Activated CD4-positive, alpha-beta memory T cell treated with anti-CD3 and anti-CD28 coated beads for 36 hours (primary cell): ENCODE results near the gene PKP4. TPM values are rescaled to one million over a fixed set of nuclear protein-coding genes. Genes with fewer than 3 reads are reported as not detected.

Source experiments
- CTCF ChIA-PET: fragments of 350-600 bp; sonication (Branson Sonifier 250); formaldehyde crosslinking; loops from one replicate; lab custom pipeline; 2021; ENCODE audit warnings: antibody characterized with exemption, inconsistent platforms; lab: Charles Lee
- POLR2A ChIA-PET: fragments of 350-600 bp; sonication (Branson Sonifier 250); formaldehyde crosslinking; loops from one replicate; lab custom pipeline; 2021; ENCODE audit warnings: antibody characterized with exemption; lab: Charles Lee
- DNase-seq: peaks from one replicate; pipeline ENCODE4 v3.0.0-alpha.2; 2020
- H3K27ac Mint-ChIP-seq: one replicate; pipeline ENCODE4 v1.8.0; 2021; ENCODE audit warnings: mixed read lengths
- H3K27me3 Mint-ChIP-seq: one replicate; pipeline ENCODE4 v1.8.0; 2021; ENCODE audit warnings: mixed read lengths
- H3K36me3 Mint-ChIP-seq: one replicate; pipeline ENCODE4 v1.8.0; 2021; ENCODE audit warnings: mixed read lengths
- H3K4me1 Mint-ChIP-seq: one replicate; pipeline ENCODE4 v1.8.0; 2021; ENCODE audit warnings: low read depth, mixed read lengths
- H3K4me3 Mint-ChIP-seq: one replicate; pipeline ENCODE4 v1.8.0; 2021; ENCODE audit warnings: mild to moderate bottlenecking, mixed read lengths
- H3K9me3 Mint-ChIP-seq: one replicate; pipeline ENCODE4 v1.8.0; 2021; ENCODE audit warnings: mixed read lengths
- intact Hi-C: fragments of 100-400 bp; cut with micrococcal nuclease; formaldehyde crosslinking; loops from one replicate; pipeline ENCODE4 v1.15.1; 2023
- total RNA-seq, 2 experiments: library from RNA; stranded (reverse); gene quantifications; one replicate each; pipeline ENCODE4 v1.2.3, GENCODE V29; 2021

PKP4 gene
- total RNA-seq, 2 experiments from 2014 or later, result 41.4 to 43.1 TPM

DNA sequence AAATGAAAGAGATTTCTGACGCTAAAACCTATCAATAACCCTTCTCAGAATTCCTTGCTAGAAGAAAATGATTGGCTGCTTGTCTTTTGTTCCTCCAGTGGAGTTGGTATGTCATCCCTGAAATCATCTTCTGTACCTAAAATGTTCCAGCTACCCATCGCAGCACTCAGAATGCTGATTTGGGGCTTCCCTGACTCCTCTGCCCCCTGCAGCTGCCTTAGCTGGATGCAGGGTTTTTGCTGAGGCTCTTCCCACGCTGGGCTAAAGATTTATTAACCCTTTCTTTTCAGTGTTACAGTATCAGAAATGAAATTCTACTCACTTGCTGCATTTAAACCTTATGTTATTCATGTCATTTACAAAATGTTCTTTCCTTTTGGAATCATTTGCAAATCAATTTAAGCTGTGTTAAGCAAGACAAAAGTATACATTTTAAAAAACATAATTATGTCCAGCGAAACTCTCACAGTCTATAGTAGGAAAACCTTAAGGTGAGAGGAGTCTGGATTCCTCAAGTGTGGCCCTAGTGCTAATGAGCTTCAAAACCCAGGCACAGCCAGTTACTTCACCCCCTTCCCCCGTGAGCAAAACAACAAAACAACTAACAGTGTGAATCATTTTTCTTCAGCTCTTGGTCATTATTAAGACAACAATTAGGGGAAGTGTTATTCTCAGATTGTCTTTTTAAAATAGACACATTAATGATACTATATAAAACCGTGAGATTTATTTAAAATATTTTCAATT is 32.8 kb downstream of the PKP4 start:
- intact Hi-C loops, result no loop called here
- DNase-seq, result no peak
- Mint-ChIP-seq H3K4me3 (no peak overlapping the region), H3K36me3 (peaks cover 2% of the 10 kb centered on the region), H3K27ac (no peak overlapping the region), H3K9me3 (no peaks in the 10 kb centered on the region), H3K4me1 (peaks cover 19% of the 10 kb centered on the region), H3K27me3 (no peaks in the 10 kb centered on the region)
- CTCF ChIA-PET, result interaction anchor here (1.7 kb wide), 1 partner anchor 26 kb away, joined by 3 read pairs; no protein-coding TSS in a partner anchor
- POLR2A ChIA-PET, result no interaction called here

DNA sequence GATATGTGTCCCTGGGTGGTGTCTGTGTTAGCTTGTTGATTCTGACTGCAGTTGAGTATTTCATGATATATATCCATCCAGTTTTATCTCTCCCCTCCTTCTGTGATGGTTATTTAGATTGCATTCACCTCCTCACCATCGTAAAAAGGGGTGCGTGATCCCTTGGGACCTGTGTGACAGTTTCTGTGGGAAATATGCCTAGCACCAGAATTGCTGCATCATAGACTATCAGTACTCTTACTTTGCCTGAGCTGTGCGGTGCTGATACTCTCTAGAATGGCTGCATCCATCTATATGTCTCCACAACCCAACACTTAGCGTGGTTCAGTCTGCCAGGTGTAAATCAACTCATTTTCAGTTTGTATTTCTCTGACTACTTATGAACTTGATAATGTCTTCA is 34.3 kb downstream of the PKP4 start:
- H3K4me3 Mint-ChIP-seq, result no peak overlapping the region
- H3K9me3 Mint-ChIP-seq, result no peaks in the 10 kb centered on the region
- no peak overlapping the region for H3K27ac Mint-ChIP-seq
- DNase-seq, result no peak
- H3K27me3 Mint-ChIP-seq, result no peaks in the 10 kb centered on the region
- ChIA-PET CTCF (no interaction called here), POLR2A (no interaction called here)
- intact Hi-C loops, result no loop called here
- H3K4me1 Mint-ChIP-seq, result peaks cover 11% of the 10 kb centered on the region
- H3K36me3 Mint-ChIP-seq, result no peaks in the 10 kb centered on the region

DNA sequence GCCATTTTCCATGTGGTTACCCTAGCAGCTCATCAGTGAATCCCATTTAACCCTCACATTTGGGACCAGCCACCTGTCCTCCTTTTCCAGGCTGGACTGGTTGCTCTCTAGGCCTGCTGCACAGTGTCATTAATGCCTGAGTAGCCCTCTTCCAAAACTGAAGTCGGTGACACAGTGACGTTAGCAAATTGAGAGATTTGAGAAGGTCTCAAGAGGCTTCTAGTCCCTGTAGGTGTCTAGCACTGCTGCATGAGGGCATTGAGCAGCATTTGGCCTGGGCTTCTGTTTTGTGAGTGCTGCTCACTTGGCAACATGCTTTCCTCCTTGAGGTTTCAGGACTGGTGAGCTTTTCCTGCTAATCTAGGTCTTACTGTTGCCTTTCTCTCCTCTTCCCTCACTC is 36.7 kb downstream of the PKP4 start:
- no peak for DNase-seq
- Mint-ChIP-seq H3K4me3 (no peak overlapping the region), H3K27me3 (no peaks in the 10 kb centered on the region), H3K27ac (no peak overlapping the region), H3K4me1 (peaks cover 12% of the 10 kb centered on the region), H3K36me3 (peaks cover 3% of the 10 kb centered on the region), H3K9me3 (no peaks in the 10 kb centered on the region)
- ChIA-PET CTCF (interaction anchor here (0.6 kb wide), 1 partner anchor 789 kb away, joined by 3 read pairs; no protein-coding TSS in a partner anchor), POLR2A (no interaction called here)
- intact Hi-C loops, result no loop called here

DNA sequence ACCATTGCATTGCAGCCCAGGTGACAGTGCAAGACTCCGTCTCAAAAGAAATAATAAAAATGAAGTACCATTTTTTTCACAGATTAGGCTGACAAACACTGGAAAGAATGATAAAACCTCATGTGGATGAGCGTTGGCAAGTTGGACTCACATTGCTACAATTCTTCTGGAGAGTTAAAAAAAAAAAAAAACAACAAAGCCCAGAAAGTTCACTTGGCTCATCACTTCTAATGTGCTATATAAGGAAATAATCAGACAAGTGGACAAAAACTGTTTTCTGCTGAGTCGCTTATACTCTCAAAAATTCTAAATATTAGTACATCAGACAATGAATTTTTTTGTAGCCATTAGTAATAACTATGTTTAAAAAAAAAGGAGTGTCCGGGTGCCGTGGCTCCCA is 38.4 kb downstream of the PKP4 start:
- CTCF ChIA-PET, result no interaction called here
- no peaks in the 10 kb centered on the region for H3K9me3 Mint-ChIP-seq
- intact Hi-C loops, result no loop called here

DNA sequence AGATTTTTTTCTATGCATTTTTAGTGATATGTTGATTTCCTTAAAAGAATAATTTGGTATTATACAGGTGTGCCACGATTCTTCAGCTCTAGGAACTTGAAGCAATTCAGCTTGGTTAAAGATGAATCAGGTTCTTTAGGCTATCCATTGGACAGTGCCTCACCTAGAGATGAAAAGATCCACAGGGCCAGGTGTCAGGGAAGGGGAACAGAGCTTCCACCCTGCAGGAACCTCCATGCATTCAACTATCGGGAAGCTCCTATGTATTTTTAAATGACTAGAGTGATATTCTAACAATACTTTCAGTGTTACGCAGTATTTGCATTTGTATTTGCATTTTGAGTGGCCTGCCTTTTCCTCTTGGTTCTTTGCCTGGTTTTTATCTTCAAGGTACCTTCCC is 40.2 kb downstream of the PKP4 start:
- ChIA-PET POLR2A (no interaction called here), CTCF (interaction anchor here (1.2 kb wide), 1 partner anchor 10 kb away, joined by 4 read pairs; no protein-coding TSS in a partner anchor)
- no peak overlapping the region for H3K4me3 Mint-ChIP-seq
- H3K27ac Mint-ChIP-seq, result no peak overlapping the region
- H3K4me1 Mint-ChIP-seq, result peaks cover 15% of the 10 kb centered on the region
- intact Hi-C loops, result no loop called here
- DNase-seq, result no peak
- no peaks in the 10 kb centered on the region for H3K27me3 Mint-ChIP-seq
- H3K36me3 Mint-ChIP-seq, result peaks cover 3% of the 10 kb centered on the region
- no peaks in the 10 kb centered on the region for H3K9me3 Mint-ChIP-seq

More for the DNA sequence above, 38.4 kb downstream of the PKP4 start:
- Mint-ChIP-seq H3K4me1 (peaks cover 15% of the 10 kb centered on the region), H3K27ac (no peak overlapping the region), H3K27me3 (no peaks in the 10 kb centered on the region), H3K4me3 (no peak overlapping the region), H3K36me3 (peaks cover 3% of the 10 kb centered on the region)
- POLR2A ChIA-PET, result no interaction called here
- no peak for DNase-seq

DNA sequence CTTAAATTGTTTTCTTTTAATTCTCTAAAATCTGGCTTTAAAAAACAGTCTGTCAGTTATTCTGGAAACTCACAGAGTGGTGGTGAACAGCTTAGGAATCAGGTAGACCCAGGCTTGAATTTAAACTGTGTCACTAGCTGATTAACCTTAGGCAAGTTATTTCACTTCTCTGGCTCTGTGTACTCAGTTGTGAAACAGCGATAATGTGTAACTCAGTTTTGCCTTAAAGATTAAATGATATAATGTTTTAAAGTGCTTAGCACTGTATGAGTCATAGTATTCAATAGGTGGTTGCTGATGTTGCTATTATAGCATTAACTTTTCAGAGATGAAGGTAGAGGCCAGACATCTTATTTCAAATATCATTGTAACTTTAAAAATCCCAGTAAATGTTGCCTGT is 40.7 kb downstream of the PKP4 start:
- POLR2A ChIA-PET, result no interaction called here
- Mint-ChIP-seq H3K9me3 (no peaks in the 10 kb centered on the region), H3K4me3 (no peak overlapping the region), H3K27me3 (no peaks in the 10 kb centered on the region), H3K27ac (no peak overlapping the region), H3K36me3 (peaks cover 3% of the 10 kb centered on the region), H3K4me1 (peaks cover 15% of the 10 kb centered on the region)
- no peak for DNase-seq
- CTCF ChIA-PET, result interaction anchor here (1.2 kb wide), 1 partner anchor 10 kb away, joined by 4 read pairs; no protein-coding TSS in a partner anchor
- intact Hi-C loops, result no loop called here

DNA sequence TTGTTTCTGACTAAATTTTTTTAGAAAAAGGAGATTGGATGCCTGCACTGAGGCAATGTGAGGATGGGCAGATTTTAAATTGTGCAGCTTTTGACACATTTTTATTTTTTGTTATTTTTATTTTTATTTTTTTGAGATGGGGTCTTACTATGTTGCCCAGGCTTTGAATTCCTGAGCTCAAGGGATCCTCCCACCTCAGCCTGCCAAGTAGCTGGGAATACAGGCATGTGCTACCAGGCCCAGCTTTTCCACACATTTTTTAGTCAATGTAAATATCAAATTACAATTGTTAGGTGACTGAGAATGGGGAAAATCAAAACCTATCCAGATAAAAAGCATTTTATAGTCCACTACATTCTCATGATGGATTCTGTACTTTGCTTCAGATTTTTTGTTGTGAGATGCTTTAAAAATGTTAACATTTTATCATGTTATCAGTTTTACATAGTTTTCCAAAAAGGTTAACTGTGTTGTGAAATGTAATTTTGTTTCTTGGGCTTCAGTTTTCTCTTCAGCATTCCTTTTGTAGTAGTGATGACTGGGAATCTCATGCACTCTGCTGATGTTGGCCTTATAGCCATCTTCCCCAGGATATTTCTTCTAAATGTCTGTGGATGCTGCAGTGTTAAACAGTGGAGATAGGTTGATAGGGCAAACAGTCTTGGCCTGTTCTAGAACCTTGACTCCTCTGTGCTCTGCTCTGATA is 41.4 kb downstream of the PKP4 start:
- Mint-ChIP-seq H3K4me1 (peaks cover 15% of the 10 kb centered on the region), H3K9me3 (no peaks in the 10 kb centered on the region), H3K27me3 (no peaks in the 10 kb centered on the region), H3K27ac (no peak overlapping the region), H3K36me3 (peaks cover 3% of the 10 kb centered on the region), H3K4me3 (no peak overlapping the region)
- intact Hi-C loops, result no loop called here
- ChIA-PET CTCF (no interaction called here), POLR2A (no interaction called here)
- no peak for DNase-seq

DNA sequence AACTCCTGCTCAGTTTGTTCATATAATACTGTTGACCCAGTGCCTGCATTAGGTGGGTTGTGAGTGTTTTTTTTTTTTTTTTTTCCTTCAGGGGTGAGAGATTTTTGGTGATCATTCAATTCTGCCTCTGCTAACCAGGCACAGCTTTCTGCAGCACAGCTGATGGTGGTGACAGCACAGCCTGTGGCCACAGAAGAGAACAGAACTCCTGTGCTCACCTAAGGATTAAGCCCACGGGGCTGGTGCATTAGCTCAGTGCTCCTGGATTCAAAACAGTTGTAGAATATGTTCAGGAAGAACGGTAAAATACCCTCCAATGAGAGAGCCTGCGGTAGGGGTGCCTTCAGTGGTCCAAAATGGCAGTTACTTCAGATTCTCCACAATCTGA is 42.0 kb downstream of the PKP4 start:
- POLR2A ChIA-PET, result no interaction called here
- Mint-ChIP-seq H3K9me3 (no peaks in the 10 kb centered on the region), H3K4me1 (peaks cover 15% of the 10 kb centered on the region), H3K27ac (no peak overlapping the region), H3K4me3 (no peak overlapping the region), H3K27me3 (no peaks in the 10 kb centered on the region), H3K36me3 (peaks cover 3% of the 10 kb centered on the region)
- CTCF ChIA-PET, result no interaction called here
- intact Hi-C loops, result no loop called here
- DNase-seq, result no peak

DNA sequence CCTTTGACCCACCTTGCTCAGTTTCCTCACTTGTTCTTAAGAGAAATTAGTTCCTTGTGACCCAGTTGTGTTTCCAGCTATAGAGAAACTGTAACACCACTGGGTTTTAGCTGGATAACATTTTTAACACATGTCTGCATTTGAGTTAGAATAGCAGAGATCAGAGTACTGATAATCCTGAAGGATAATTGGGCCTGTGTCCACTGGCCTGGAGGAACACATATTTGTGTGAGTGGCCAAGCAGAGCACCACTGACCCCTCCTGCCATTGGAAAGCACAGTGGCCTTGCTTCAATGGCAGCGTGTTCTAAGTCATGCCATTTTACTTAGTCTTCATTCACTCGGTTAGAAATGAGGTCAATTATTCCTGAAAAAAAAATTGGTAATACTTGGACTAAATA is 42.6 kb downstream of the PKP4 start:
- H3K9me3 Mint-ChIP-seq, result no peaks in the 10 kb centered on the region
- H3K27ac Mint-ChIP-seq, result no peak overlapping the region
- ChIA-PET CTCF (no interaction called here), POLR2A (no interaction called here)
- DNase-seq, result no peak
- intact Hi-C loops, result no loop called here
- no peak overlapping the region for H3K4me3 Mint-ChIP-seq
- peaks cover 15% of the 10 kb centered on the region for H3K4me1 Mint-ChIP-seq
- H3K27me3 Mint-ChIP-seq, result no peaks in the 10 kb centered on the region
- peaks cover 3% of the 10 kb centered on the region for H3K36me3 Mint-ChIP-seq

DNA sequence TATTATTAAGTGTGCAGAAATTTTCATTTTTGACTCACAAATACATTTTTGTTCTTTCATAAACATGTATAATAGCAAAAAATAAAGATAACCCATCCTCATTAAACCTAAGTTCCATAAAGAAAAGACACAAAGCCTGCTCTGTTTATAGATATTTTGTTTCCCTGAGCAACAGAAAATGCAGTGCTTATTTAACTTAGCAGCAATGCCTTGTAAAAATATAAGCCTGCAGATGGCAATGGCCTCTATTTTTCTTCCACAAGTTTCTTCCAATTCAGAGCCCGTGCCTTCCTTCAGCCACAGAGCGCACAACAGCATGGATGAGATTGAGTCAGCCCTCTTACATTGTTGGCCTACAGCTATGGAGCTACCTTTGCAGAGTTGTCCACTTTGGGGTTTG is 43.6 kb downstream of the PKP4 start:
- no peak for DNase-seq
- CTCF ChIA-PET, result no interaction called here
- intact Hi-C loops, result no loop called here
- Mint-ChIP-seq H3K36me3 (peaks cover 3% of the 10 kb centered on the region), H3K27ac (no peak overlapping the region), H3K9me3 (no peaks in the 10 kb centered on the region), H3K27me3 (no peaks in the 10 kb centered on the region), H3K4me1 (peaks cover 17% of the 10 kb centered on the region), H3K4me3 (no peak overlapping the region)
- POLR2A ChIA-PET, result no interaction called here

DNA sequence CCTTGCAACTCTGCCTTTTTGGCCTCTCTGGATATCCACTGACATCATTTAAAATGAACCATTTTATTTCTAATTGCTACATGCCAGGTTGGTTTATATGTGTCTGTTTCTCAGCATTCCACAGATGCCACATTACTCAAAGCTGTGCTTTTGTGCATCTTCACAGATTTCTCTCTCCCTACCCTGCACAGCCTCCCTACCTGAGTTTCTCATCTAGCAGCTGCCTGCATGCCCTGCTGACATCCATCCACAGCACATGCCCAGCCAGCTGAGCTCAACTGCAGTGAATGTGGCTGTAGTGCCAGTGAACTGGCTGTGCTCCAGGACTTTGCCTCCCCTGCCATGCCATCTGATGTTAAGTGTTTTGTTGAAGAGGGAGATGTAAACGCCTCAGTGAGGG is 44.5 kb downstream of the PKP4 start:
- ChIA-PET POLR2A (no interaction called here), CTCF (no interaction called here)
- H3K36me3 Mint-ChIP-seq, result peaks cover 3% of the 10 kb centered on the region
- no peak for DNase-seq
- H3K4me1 Mint-ChIP-seq, result peaks cover 18% of the 10 kb centered on the region
- no peak overlapping the region for H3K27ac Mint-ChIP-seq
- H3K9me3 Mint-ChIP-seq, result no peaks in the 10 kb centered on the region
- no peak overlapping the region for H3K4me3 Mint-ChIP-seq
- H3K27me3 Mint-ChIP-seq, result no peaks in the 10 kb centered on the region
- intact Hi-C loops, result no loop called here

DNA sequence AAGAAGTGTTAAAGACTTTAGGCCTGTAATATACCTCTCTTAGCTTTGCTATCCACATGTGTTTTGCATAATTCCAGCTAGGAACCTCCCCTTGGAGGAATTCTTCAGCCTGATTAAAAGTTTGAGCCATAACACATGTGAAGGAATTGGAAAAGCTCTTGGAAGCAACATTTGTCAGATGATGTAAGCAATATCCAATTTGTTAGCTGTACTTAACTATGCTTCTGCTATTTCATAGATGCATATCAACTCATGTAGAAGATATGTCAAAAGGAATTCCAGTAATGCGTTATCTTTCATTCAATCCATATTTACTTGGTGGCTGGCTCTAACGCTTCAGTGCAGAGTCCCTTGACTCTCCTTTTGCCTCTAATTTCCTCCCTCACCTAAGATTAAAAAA is 46.2 kb downstream of the PKP4 start:
- no peak overlapping the region for H3K4me3 Mint-ChIP-seq
- ChIA-PET CTCF (no interaction called here), POLR2A (no interaction called here)
- DNase-seq, result no peak
- H3K27me3 Mint-ChIP-seq, result no peaks in the 10 kb centered on the region
- intact Hi-C loops, result no loop called here
- H3K27ac Mint-ChIP-seq, result no peak overlapping the region
- H3K4me1 Mint-ChIP-seq, result peaks cover 22% of the 10 kb centered on the region
- H3K36me3 Mint-ChIP-seq, result no peaks in the 10 kb centered on the region
- no peaks in the 10 kb centered on the region for H3K9me3 Mint-ChIP-seq

DNA sequence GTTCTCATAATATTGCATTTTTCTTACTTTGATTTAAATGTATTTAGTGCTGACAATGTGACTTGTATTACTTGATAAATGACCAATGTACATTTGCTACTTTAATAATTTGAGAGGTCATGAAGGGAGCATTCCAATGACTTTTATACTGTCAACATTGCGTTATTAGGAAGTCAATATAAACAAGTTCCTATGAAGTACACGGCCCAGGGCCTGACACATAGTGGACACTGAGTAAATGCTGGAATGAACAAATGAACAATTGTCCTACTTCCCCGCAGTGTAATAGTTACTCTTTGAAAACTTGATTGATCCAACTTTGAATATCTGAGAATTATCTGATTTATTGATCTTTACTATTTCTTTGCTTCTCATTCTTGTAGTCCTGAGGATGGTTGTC is 47.3 kb downstream of the PKP4 start:
- Mint-ChIP-seq H3K27ac (no peak overlapping the region), H3K9me3 (no peaks in the 10 kb centered on the region), H3K36me3 (no peaks in the 10 kb centered on the region), H3K27me3 (no peaks in the 10 kb centered on the region), H3K4me1 (peaks cover 22% of the 10 kb centered on the region), H3K4me3 (no peak overlapping the region)
- intact Hi-C loops, result no loop called here
- DNase-seq, result no peak
- ChIA-PET CTCF (no interaction called here), POLR2A (no interaction called here)
